ENCODE data around the gene CAVIN4.

CAVIN4 gene

GRCh38 chr9:100590481-100590880 lies 12.6 kb downstream of the CAVIN4 start:
- no peak for DNase-seq (ENCODE audit: low read depth, low spot score)

- DNase-seq (ENCODE audit: low read depth, low spot score) = no peak
Observed at GRCh38 chr9:100591139-100591538, 13.3 kb downstream of the CAVIN4 start.

- DNase-seq (ENCODE audit: low read depth, low spot score) = no peak
Observed at GRCh38 chr9:100591639-100592412, 13.9 kb downstream of the CAVIN4 start.

- peak; percentile 86 for DNase-seq (ENCODE audit: low read depth, low spot score)
Observed at GRCh38 chr9:100595391-100596199, 17.7 kb downstream of the CAVIN4 start.

GRCh38 chr9:100597236-100597635 lies 19.4 kb downstream of the CAVIN4 start:
- no peak for DNase-seq (ENCODE audit: low read depth, low spot score)

- DNase-seq (ENCODE audit: low read depth, low spot score) = peak; percentile 89
Observed at GRCh38 chr9:100598641-100599145, 20.8 kb downstream of the CAVIN4 start.

GRCh38 chr9:100600521-100601079 lies 22.7 kb downstream of the CAVIN4 start:
- DNase-seq (ENCODE audit: low read depth, low spot score) = no peak

GRCh38 chr9:100601216-100601615 lies 23.3 kb downstream of the CAVIN4 start:
- peak; percentile 78 for DNase-seq (ENCODE audit: low read depth, low spot score)

- peak; percentile 79 for DNase-seq (ENCODE audit: low read depth, low spot score)
Observed at GRCh38 chr9:100602342-100602801, 24.5 kb downstream of the CAVIN4 start.

GRCh38 chr9:100605405-100605804 lies 27.5 kb downstream of the CAVIN4 start:
- no peak for DNase-seq (ENCODE audit: low read depth, low spot score)

GRCh38 chr9:100619194-100619593 lies 41.3 kb downstream of the CAVIN4 start:
- no peak for DNase-seq (ENCODE audit: low read depth, low spot score)

- no peak for DNase-seq (ENCODE audit: low read depth, low spot score)
Observed at GRCh38 chr9:100619665-100620064, 41.8 kb downstream of the CAVIN4 start.

GRCh38 chr9:100623969-100624368 lies 46.1 kb downstream of the CAVIN4 start:
- DNase-seq (ENCODE audit: low read depth, low spot score) = no peak

GRCh38 chr9:100626949-100627348 lies 49.1 kb downstream of the CAVIN4 start:
- DNase-seq (ENCODE audit: low read depth, low spot score) = no peak

- no peak for DNase-seq (ENCODE audit: low read depth, low spot score)
Observed at GRCh38 chr9:100637787-100638186, 59.9 kb downstream of the CAVIN4 start.

Data from astrocyte of the hippocampus (primary cell).